Rectal smooth muscle tissue (tissue), 1 donor: Measurements from ENCODE around the gene CDRT4.
A peak's percentile ranks its signal among the peaks of the same experiment; 100 is the strongest.
"Not testable (repeated sequence)": the region's sequence is repeated elsewhere in the genome, so short reads cannot be mapped to it uniquely, and the experiment has no call there.

Experiments used
- H3K27ac ChIP-seq: one replicate; pipeline ENCODE4 v1.7.0; 2013; ENCODE audit warnings: low read depth, low read length, inconsistent platforms
- H3K27me3 ChIP-seq: one replicate; pipeline ENCODE4 v1.7.0; 2013; ENCODE audit warnings: low read length; ENCODE audit not compliant: control insufficient read depth, insufficient read depth
- H3K36me3 ChIP-seq: one replicate; pipeline ENCODE4 v1.7.0; 2013; ENCODE audit warnings: low read length; ENCODE audit not compliant: control insufficient read depth, insufficient read depth
- H3K4me1 ChIP-seq: one replicate; pipeline ENCODE4 v1.7.0; 2013; ENCODE audit warnings: low read length; ENCODE audit not compliant: control insufficient read depth, insufficient read depth
- H3K4me3 ChIP-seq: one replicate; pipeline ENCODE4 v1.7.0; 2013; ENCODE audit warnings: low read length
- H3K9ac ChIP-seq: one replicate; pipeline ENCODE4 v1.7.0; 2013; ENCODE audit warnings: low read length

The CDRT4 gene

DNA sequence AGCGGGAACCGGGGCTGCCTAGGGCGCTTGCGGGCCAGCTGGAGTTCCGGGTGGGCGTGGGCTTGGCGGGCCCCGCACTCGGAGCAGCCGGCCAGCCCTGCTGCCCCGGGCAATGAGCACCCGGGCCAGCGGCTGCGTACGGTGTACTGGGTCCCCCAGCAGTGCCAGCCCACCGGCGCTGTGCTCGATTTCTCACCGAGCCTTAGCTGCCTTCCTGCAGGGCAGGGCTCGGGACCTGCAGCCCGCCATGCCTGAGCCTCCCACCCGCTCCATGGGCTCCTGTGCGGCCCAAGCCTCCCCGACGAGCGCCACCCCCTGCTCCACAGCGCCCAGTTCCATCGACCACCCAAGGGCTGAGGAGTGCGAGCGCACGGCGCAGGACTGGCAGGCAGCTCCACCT lies 38.3 kb upstream of the CDRT4 start:
- H3K27me3 ChIP-seq, H3K36me3 ChIP-seq, H3K9ac ChIP-seq, H3K27ac ChIP-seq, H3K4me3 ChIP-seq: not testable (repeated sequence)
- H3K4me1 ChIP-seq: peaks cover 10% of the 10 kb centered on the region

DNA sequence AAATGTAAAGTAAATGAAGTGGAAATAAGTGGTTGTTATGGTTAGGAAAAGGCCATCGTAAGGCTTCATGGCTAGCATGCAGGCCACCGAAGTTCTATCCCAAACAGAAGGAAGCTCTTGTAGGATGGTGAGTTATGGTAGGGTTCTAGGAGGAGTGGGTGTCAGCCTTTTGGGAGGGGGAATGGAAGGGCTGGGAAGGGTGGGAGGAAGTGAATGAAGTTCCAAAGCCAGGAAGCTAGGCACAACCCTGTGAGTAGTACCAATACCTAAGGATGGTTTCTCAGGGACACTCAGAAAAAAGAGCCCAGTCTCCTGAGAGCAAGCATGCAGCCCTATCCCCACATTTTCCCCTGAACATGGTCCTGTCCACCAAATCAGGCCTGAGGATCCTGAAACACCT lies 36.3 kb upstream of the CDRT4 start:
- Histone ChIP-seq H3K4me1 (peaks cover 10% of the 10 kb centered on the region), H3K27ac (no peak overlapping the region), H3K27me3 (no peaks in the 10 kb centered on the region), H3K9ac (no peak overlapping the region), H3K4me3 (no peak overlapping the region), H3K36me3 (no peaks in the 10 kb centered on the region)

DNA sequence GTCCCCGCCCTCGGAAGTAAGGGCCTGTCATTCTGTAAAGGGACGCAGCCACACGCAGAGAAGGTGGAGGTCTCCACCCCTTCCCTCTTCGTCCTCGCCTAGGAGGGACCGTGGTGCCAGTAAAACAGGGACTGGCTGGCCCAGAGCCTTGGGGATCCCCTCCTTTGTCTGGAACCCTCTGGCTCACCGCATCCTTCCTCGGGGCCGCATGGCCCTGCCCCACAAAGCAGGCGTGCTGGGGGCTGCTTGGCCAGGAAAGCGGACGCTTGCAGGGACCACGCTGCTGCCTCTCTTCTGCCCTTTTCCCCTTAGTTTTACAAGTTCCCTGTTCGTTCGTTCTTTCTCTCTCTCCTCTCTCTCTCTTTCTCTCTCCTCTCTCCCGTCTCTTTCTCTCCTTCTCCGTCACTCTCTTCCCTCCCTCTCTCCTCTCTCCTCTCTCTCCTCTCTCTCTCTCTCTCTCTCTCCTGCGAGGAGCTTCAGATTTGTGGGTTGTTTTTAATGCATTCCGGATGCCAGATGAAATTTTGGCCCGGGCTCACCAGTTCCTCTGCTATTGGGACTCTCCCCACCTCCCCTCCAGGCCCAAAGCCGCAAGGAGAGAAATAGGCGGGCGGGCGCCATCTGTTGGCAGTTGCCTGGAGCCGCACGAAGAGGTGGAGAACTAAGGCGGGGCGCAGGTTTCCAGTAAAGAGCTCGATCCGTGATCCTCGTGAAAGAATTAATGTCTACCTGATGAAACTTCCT lies 35.1 kb upstream of the CDRT4 start:
- Histone ChIP-seq H3K4me3 (peak overlapping the region; percentile 69), H3K27me3 (no peaks in the 10 kb centered on the region), H3K36me3 (no peaks in the 10 kb centered on the region), H3K4me1 (peaks cover 10% of the 10 kb centered on the region), H3K9ac (peak overlapping the region; percentile 10), H3K27ac (peak overlapping the region; percentile 85)

DNA sequence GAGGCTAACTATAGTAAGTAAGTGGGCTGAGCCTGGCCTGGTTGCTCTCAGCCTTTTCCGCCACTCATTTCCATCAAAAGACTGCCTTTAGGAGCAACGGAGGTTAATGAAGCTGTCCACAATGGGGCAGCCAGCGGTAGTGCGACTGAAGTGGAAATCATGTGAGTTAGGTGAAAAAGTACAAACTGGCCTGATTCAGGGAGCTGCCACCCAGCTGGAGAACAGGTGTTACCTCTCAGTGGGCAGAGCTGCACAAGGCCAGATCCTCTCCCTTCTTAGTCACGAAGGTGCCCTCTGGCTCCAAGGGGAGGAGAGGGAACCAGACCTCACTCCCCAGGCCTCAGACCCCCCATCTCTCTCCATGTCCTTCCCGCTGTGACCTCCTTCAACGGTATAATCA lies 34.4 kb upstream of the CDRT4 start:
- Histone ChIP-seq H3K4me1 (peaks cover 10% of the 10 kb centered on the region), H3K9ac (no peak overlapping the region), H3K4me3 (no peak overlapping the region), H3K36me3 (no peaks in the 10 kb centered on the region), H3K27me3 (no peaks in the 10 kb centered on the region), H3K27ac (peak overlapping the region; percentile 85)

GRCh38 chr17:15501282-15501681 lies 33.9 kb upstream of the CDRT4 start:
- H3K9ac ChIP-seq: no peak overlapping the region
- peaks cover 10% of the 10 kb centered on the region for H3K4me1 ChIP-seq
- H3K36me3 ChIP-seq: no peaks in the 10 kb centered on the region
- H3K4me3 ChIP-seq: no peak overlapping the region
- no peaks in the 10 kb centered on the region for H3K27me3 ChIP-seq
- H3K27ac ChIP-seq: no peak overlapping the region

- no peaks in the 10 kb centered on the region for H3K36me3 ChIP-seq
- H3K27me3 ChIP-seq: no peaks in the 10 kb centered on the region
- no peak overlapping the region for H3K9ac ChIP-seq
- H3K4me3 ChIP-seq: no peak overlapping the region
- H3K27ac ChIP-seq: no peak overlapping the region
- H3K4me1 ChIP-seq: peaks cover 10% of the 10 kb centered on the region
Measured at GRCh38 chr17:15498107-15498506, 30.7 kb upstream of the CDRT4 start.

GRCh38 chr17:15496735-15497670 lies 29.6 kb upstream of the CDRT4 start:
- no peaks in the 10 kb centered on the region for H3K27me3 ChIP-seq
- H3K9ac ChIP-seq: no peak overlapping the region
- H3K4me3 ChIP-seq: no peak overlapping the region
- no peaks in the 10 kb centered on the region for H3K36me3 ChIP-seq
- H3K4me1 ChIP-seq: peaks cover 6% of the 10 kb centered on the region
- no peak overlapping the region for H3K27ac ChIP-seq

- Histone ChIP-seq H3K27me3 (no peaks in the 10 kb centered on the region), H3K27ac (no peak overlapping the region), H3K4me3 (no peak overlapping the region), H3K36me3 (no peaks in the 10 kb centered on the region), H3K4me1 (no peaks in the 10 kb centered on the region), H3K9ac (no peak overlapping the region)
Measured at GRCh38 chr17:15494821-15495220, 27.4 kb upstream of the CDRT4 start.

- no peaks in the 10 kb centered on the region for H3K36me3 ChIP-seq
- no peak overlapping the region for H3K4me3 ChIP-seq
- H3K27me3 ChIP-seq: no peaks in the 10 kb centered on the region
- H3K9ac ChIP-seq: no peak overlapping the region
- no peaks in the 10 kb centered on the region for H3K4me1 ChIP-seq
- no peak overlapping the region for H3K27ac ChIP-seq
Measured at GRCh38 chr17:15493693-15494035, 26.2 kb upstream of the CDRT4 start.

DNA sequence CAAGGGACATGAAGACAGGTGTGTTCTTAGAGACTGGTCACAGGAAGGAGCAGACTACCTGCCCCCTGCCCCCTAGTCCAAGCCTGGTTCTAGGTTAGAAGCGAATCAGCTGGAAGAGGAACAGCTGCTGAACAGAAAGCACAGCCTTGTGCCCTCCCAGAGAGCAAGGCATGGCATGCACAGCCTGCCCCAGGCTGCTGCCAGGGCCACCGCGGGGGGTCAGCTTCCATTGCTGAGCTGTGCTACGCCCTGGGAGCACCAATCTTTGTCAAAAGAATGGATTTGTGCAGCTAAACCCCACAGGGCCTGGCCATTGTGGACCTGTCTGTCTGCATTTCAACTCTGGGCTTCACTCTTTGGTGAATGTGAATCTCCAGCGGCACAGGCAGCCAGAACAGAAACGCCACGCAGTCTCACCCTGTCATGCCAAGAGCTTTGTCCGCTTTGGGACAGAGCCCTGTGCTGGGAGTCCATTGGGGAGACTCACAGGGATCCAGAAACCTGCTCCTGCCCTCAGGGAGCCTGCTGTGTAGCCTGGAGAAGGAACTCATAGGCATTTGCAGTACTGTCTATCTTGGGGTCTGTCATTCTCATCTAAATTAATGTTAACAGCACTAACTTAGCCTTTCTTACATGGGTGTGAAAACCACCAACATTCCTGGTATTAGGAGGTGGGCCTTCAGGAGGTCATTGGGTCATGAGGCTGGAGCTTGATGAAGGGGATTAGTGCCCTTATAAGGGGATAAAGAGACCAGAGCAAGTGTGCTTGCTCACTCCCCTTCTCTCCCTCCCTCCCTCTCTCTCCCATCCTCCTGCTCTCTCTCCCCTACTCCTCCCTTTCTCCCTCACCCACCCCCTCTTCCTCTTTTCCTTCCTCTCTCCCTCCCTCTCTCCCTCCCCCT lies 25.6 kb upstream of the CDRT4 start:
- no peaks in the 10 kb centered on the region for H3K4me1 ChIP-seq
- H3K27ac ChIP-seq: no peak overlapping the region
- H3K27me3 ChIP-seq: no peaks in the 10 kb centered on the region
- no peak overlapping the region for H3K9ac ChIP-seq
- H3K4me3 ChIP-seq: no peak overlapping the region
- no peaks in the 10 kb centered on the region for H3K36me3 ChIP-seq

DNA sequence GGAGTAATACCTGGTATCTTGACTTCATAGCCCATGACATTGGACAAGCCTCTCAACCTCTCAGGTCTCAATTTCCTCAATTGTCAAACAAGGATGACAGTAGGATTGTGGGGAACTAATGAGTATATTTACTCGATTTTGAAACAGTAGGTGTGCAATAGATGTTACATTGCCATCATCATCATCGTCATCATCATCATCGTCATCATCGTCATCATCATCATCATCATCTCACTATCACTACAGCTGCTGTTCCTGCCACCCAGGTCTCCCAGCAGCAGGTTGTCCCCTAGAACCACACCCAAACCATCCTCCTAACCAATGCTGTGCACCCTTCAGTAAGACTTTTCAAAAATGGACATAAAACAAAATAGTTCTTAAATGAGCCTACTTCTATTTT lies 24.8 kb upstream of the CDRT4 start:
- no peak overlapping the region for H3K4me3 ChIP-seq
- H3K9ac ChIP-seq: no peak overlapping the region
- no peak overlapping the region for H3K27ac ChIP-seq
- no peaks in the 10 kb centered on the region for H3K36me3 ChIP-seq
- H3K27me3 ChIP-seq: no peaks in the 10 kb centered on the region
- H3K4me1 ChIP-seq: no peaks in the 10 kb centered on the region

DNA sequence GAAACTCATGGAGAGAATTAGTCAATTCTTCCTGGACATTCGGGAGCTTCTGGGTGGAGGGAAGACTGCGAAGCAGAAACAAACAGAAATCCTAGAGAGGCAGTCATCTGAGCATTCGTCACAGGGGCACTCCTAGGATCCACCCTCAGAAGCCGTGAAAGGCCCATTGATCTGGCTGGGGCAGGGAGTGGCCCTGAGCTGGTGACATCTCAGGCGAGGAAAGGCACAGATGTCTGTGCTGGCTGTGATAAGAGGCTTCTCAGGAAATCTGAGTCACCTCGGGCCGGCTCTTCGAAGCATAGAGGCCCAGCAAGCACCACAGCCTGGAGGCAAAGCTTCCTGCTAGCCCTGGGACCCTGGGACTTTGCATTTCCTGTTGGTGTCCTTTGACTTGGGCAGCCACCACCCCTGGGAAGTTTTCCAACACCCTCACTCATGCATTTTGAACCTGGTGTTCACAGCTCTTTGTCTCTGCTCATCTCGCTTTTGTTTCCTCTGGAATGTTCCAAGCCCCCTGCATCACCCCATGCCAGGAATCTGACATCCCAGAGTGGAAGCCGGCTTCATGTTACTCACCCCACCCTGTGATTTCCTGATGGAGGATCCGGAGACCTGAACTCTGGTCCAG lies 23.3 kb upstream of the CDRT4 start:
- no peak overlapping the region for H3K4me3 ChIP-seq
- H3K9ac ChIP-seq: no peak overlapping the region
- H3K27me3 ChIP-seq: no peaks in the 10 kb centered on the region
- H3K36me3 ChIP-seq: no peaks in the 10 kb centered on the region
- H3K4me1 ChIP-seq: no peaks in the 10 kb centered on the region
- H3K27ac ChIP-seq: peak overlapping the region; percentile 43
